ENCODE results near the gene ZCCHC9.
"Not testable (repeated sequence)": the region's sequence is repeated elsewhere in the genome, so short reads cannot be mapped to it uniquely, and the experiment has no call there.

ZCCHC9 gene

DNA sequence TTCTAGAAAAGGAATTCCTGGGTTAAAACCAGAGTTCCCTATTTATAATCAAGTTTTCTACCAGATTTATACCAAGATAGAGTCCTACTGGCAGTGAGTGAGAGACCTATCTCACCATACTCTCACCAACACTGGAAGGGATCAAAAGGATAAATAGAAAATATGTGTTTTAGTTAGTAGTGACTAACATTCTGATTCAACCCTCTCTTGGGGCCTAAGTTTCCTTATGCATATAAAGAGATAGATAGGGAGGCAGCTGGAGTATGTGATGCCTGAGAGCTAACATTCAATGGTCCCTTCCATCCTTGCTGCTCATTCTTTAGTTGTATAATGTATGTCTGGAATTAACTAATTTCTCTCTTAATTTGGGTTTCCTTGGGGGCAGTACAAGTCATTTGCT is 36.3 kb upstream of the ZCCHC9 start:
- TF ChIP-seq, protein P1, sequence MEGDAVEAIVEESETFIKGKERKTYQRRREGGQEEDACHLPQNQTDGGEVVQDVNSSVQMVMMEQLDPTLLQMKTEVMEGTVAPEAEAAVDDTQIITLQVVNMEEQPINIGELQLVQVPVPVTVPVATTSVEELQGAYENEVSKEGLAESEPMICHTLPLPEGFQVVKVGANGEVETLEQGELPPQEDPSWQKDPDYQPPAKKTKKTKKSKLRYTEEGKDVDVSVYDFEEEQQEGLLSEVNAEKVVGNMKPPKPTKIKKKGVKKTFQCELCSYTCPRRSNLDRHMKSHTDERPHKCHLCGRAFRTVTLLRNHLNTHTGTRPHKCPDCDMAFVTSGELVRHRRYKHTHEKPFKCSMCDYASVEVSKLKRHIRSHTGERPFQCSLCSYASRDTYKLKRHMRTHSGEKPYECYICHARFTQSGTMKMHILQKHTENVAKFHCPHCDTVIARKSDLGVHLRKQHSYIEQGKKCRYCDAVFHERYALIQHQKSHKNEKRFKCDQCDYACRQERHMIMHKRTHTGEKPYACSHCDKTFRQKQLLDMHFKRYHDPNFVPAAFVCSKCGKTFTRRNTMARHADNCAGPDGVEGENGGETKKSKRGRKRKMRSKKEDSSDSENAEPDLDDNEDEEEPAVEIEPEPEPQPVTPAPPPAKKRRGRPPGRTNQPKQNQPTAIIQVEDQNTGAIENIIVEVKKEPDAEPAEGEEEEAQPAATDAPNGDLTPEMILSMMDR (IDR thresholded peaks at IDR 0.05; ENCODE audit: extremely low read depth, insufficient read depth, missing control alignments), result no peak
- in situ Hi-C loops (cut with MboI; ENCODE audit: low pct_unique_long_range_greater_than_20kb, low sequenced_read_pairs, unreplicated experiment), result no loop called here
- DNase-seq (ENCODE audit: low spot score), result no peak

DNA sequence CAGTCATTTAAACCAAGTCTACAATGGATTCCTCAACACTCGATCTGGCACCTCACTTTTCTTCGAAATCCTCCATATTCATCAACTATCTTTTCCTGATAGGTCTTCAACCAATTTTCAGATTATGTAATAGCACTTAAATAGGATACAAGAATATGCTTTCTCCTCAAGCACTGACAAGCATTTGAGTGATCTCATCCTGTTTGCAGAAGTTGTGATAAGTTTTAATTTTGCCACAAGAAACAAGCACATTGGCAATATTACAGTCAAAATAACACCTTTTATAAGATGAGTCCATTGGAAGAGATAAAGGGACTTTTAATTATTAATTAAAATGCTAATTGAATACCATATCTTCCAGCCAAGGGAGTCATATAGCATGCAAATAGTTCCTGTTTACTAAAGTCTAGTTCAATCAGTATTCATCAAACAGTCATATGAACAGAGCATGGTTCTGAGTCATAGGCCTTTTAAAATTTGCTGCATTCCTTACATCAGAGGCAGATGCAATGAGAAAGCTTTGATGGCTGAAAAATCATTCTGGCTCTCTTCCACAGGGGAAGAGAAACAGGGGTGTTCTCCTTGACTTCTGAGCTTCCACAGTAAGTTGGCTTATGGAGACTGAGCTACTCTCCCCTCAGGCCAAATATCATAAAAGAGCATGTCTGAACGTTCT is 32.7 kb upstream of the ZCCHC9 start:
- TF ChIP-seq, protein P1 (IDR thresholded peaks at IDR 0.05; ENCODE audit: extremely low read depth, insufficient read depth, missing control alignments), result no peak
- DNase-seq (ENCODE audit: low spot score), result no peak
- in situ Hi-C loops (cut with MboI; ENCODE audit: low pct_unique_long_range_greater_than_20kb, low sequenced_read_pairs, unreplicated experiment), result no loop called here

DNA sequence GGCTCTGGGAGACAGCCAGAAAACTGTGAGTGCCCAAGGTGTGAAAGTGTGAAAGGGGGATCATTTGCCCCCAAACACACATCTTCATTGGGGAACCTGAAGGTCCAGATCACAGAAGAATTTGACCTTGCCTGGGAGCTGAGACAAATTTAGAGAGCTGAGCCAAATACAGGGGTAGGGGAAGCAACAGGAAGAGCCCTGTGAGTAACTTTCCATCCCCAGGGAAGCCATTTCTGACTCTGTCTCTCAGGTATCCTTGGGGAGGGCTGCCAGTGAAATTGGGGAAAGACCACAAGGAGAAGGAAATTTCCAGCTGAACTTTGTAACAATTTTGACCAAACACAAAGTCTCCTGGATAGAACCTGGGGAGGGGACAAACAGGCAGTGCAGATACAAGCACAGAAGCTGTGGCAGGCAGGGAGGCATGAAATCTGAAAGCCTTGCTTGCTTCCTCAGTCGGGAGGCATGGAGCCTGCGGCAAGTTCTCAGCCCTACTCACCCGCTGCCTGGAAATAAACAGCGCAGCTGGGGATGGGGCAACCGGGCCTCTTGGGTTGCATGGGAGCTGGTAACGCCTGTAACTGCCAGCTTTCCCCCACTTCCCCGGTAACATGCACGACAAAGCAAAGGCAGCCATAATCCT is 31.5 kb upstream of the ZCCHC9 start:
- in situ Hi-C loops (cut with MboI; ENCODE audit: low pct_unique_long_range_greater_than_20kb, low sequenced_read_pairs, unreplicated experiment), result no loop called here
- TF ChIP-seq, protein P1 (IDR thresholded peaks at IDR 0.05; ENCODE audit: extremely low read depth, insufficient read depth, missing control alignments), result no peak
- no peak for DNase-seq (ENCODE audit: low spot score)

DNA sequence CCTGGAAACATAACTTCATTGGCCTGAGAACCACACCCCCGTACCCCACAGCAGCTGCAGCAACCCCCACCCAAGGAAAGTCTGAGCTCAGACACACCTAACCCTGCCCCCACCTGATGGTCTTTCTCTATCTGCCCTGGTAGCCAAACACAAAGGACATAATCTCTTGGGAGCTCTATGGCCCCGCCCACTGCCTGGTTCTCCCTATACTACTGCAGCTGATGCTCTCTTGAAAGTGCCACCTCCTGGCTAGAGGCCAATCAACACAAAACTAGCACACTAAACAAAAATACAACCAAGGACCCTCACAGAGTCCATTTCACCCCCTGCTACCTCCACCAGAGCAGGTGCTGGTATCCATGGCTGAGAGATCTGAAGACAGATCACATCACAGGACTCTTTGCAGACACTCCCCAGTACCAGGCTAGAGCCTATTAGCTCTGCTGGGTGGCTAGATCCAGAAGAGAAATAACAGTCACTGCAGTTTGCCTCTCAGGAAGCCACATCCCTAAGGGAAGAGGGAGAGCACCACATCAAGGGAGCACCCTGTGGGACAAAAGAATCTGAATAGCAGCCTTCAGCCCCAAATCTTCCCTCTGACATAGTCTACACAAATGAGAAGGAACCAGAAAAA is 30.9 kb upstream of the ZCCHC9 start:
- DNase-seq (ENCODE audit: low spot score), result not testable (repeated sequence)

DNA sequence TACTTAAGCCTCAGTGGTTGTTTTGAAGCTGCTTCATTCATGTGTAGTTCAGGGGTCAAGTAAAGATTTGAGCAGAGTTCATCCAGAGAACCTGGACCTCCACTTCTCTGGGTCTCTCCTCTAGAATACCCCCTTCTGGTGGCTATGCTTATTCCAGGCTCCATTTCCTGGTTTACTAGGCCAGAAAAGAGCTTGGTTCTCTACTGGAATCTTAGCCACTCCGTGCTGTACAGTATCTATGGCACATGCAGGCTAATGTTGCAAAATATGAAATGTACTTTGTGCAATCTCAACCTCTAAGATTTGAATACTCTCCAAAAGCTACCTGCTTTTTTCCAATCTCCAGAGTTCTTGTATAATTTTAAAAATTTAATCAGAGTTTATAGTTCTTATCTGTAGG is 17.4 kb upstream of the ZCCHC9 start:
- TF ChIP-seq, protein P1 (IDR thresholded peaks at IDR 0.05; ENCODE audit: extremely low read depth, insufficient read depth, missing control alignments), result no peak
- in situ Hi-C loops (cut with MboI; ENCODE audit: low pct_unique_long_range_greater_than_20kb, low sequenced_read_pairs, unreplicated experiment), result no loop called here

More for the DNA sequence above, 30.9 kb upstream of the ZCCHC9 start:
- in situ Hi-C loops (cut with MboI; ENCODE audit: low pct_unique_long_range_greater_than_20kb, low sequenced_read_pairs, unreplicated experiment), result not testable (repeated sequence)

DNA sequence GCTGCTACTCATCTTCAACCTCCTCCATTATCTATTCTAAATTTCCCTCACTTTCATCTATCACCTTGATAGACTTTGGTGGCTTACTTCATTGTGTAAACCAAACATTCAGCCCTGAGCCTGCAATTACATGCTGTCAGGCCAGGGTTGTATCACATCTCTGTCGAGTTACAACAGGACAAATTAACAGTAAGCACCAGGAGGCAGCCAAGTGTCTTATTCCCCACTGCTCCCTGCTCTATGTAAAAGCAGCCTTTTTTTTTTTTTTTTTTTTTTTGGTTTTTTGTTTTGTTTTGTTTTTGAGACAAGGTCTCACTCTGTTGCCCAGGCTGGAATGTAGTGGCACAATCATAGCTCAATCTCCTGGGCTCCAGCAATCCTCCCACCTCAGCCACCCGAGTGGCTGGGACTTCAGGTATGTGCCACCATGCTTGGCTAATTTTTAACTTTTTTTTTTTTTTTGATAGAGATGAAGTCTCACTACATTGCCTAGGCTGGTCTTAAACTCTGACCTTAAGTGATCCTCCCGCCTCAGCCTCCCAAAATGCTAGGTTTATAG is 15.2 kb upstream of the ZCCHC9 start:
- TF ChIP-seq, protein P1 (IDR thresholded peaks at IDR 0.05; ENCODE audit: extremely low read depth, insufficient read depth, missing control alignments), result no peak
- in situ Hi-C loops (cut with MboI; ENCODE audit: low pct_unique_long_range_greater_than_20kb, low sequenced_read_pairs, unreplicated experiment), result no loop called here

More for the DNA sequence above, 17.4 kb upstream of the ZCCHC9 start:
- no peak for DNase-seq (ENCODE audit: low spot score)

DNA sequence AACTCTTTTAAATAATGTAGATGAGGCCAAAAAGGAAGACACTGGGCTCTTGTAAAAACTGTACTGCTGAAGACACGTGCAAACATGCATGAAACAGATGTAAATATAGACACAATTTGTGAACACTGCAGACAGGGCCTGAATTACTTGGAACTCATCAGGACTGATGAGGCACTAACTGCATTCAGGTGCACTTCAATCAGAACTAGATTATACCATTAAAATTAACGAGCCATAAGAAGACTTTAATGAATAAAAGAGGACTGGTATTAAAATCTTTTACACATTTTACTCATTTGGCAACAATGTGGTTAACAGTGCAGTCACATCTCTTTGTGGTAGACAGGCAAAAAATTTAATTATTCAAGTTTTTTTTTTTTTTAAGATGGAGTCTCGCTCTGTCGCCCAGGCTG is 13.4 kb upstream of the ZCCHC9 start:
- TF ChIP-seq, protein P1 (IDR thresholded peaks at IDR 0.05; ENCODE audit: extremely low read depth, insufficient read depth, missing control alignments), result no peak
- in situ Hi-C loops (cut with MboI; ENCODE audit: low pct_unique_long_range_greater_than_20kb, low sequenced_read_pairs, unreplicated experiment), result no loop called here
- peak; percentile 12 for DNase-seq (ENCODE audit: low spot score)

More for the DNA sequence above, 15.2 kb upstream of the ZCCHC9 start:
- no peak for DNase-seq (ENCODE audit: low spot score)
